ENCODE data around the gene HAUS8. TPM values are rescaled to one million over a fixed set of nuclear protein-coding genes. Genes with fewer than 3 reads are reported as not detected.

Gene HAUS8
- polyA plus RNA-seq, 1 donor from 2014 or later: 3.6 TPM

DNA sequence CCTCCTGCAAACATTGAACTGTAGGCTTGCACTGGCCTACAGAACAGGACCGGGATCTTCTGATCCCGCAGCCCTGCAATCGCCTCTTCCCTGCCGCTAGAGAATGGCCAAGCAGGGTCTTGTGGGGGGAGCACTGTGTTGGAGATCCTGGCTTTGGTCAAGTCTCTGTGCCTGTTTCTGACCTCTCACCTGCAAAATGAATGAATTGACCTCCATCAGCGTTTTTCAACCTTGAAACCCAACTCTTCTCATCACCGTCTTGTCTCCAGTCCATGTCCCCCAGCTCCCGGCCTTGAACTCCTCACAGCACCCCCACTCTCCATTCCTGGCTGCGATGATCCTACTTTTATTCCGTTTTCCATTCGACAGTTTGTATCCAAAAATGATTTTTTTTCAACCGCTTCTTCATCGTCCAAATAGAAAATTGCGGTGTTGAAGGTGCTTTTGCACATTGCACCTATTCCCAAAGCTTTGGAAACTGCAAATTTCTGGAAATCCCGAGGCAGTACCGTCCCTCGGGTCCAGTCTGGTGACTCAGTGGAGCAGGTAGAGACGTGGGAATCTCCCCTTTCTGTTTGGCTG, 2.3 kb upstream of the HAUS8 start:
- Histone ChIP-seq H3K27ac (ENCODE audit: low read length) (no peak overlapping the region), H3K79me2 (replicated peaks; ENCODE audit: insufficient read depth, low read length) (peaks cover 40% of the 10 kb centered on the region), H4K20me1 (ENCODE audit: insufficient read depth) (no peaks in the 10 kb centered on the region), H3K36me3 (ENCODE audit: insufficient read depth, low read length) (no peaks in the 10 kb centered on the region), H3K27me3 (ENCODE audit: insufficient read depth, low read depth, low read length) (no peaks in the 10 kb centered on the region), H3K4me3 (ENCODE audit: low read length) (peak overlapping the region; percentile 94), H2AFZ (ENCODE audit: low read depth, low read length) (no peak overlapping the region), H3F3A (ENCODE audit: insufficient read depth, low read length, poor library complexity, severe bottlenecking) (no peaks in the 10 kb centered on the region), H3K9me3 (ENCODE audit: low read length) (no peaks in the 10 kb centered on the region), H3K9ac (ENCODE audit: low read length) (no peak overlapping the region), H3K9me2 (ENCODE audit: insufficient read depth, low read length) (no peaks in the 10 kb centered on the region), H3K4me2 (ENCODE audit: low read length) (no peak overlapping the region)
- no peak for TF ChIP-seq RAD21 (conservative IDR thresholded peaks at IDR 0.05)
- TF ChIP-seq, protein P1, sequence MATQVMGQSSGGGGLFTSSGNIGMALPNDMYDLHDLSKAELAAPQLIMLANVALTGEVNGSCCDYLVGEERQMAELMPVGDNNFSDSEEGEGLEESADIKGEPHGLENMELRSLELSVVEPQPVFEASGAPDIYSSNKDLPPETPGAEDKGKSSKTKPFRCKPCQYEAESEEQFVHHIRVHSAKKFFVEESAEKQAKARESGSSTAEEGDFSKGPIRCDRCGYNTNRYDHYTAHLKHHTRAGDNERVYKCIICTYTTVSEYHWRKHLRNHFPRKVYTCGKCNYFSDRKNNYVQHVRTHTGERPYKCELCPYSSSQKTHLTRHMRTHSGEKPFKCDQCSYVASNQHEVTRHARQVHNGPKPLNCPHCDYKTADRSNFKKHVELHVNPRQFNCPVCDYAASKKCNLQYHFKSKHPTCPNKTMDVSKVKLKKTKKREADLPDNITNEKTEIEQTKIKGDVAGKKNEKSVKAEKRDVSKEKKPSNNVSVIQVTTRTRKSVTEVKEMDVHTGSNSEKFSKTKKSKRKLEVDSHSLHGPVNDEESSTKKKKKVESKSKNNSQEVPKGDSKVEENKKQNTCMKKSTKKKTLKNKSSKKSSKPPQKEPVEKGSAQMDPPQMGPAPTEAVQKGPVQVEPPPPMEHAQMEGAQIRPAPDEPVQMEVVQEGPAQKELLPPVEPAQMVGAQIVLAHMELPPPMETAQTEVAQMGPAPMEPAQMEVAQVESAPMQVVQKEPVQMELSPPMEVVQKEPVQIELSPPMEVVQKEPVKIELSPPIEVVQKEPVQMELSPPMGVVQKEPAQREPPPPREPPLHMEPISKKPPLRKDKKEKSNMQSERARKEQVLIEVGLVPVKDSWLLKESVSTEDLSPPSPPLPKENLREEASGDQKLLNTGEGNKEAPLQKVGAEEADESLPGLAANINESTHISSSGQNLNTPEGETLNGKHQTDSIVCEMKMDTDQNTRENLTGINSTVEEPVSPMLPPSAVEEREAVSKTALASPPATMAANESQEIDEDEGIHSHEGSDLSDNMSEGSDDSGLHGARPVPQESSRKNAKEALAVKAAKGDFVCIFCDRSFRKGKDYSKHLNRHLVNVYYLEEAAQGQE (IDR thresholded peaks at IDR 0.05; ENCODE audit: borderline replicate concordance): no peak
- no peak for TF ChIP-seq SMC3 (conservative IDR thresholded peaks at IDR 0.05; ENCODE audit: poor library complexity)
- TF ChIP-seq MXI1 (conservative IDR thresholded peaks at IDR 0.05; ENCODE audit: poor library complexity, severe bottlenecking): no peak
- TF ChIP-seq POLR2AphosphoS5 (IDR thresholded peaks at IDR 0.05): no peak
- TF ChIP-seq, protein P2, sequence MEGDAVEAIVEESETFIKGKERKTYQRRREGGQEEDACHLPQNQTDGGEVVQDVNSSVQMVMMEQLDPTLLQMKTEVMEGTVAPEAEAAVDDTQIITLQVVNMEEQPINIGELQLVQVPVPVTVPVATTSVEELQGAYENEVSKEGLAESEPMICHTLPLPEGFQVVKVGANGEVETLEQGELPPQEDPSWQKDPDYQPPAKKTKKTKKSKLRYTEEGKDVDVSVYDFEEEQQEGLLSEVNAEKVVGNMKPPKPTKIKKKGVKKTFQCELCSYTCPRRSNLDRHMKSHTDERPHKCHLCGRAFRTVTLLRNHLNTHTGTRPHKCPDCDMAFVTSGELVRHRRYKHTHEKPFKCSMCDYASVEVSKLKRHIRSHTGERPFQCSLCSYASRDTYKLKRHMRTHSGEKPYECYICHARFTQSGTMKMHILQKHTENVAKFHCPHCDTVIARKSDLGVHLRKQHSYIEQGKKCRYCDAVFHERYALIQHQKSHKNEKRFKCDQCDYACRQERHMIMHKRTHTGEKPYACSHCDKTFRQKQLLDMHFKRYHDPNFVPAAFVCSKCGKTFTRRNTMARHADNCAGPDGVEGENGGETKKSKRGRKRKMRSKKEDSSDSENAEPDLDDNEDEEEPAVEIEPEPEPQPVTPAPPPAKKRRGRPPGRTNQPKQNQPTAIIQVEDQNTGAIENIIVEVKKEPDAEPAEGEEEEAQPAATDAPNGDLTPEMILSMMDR (IDR thresholded peaks at IDR 0.05; ENCODE audit: poor library complexity, severe bottlenecking): no peak
- TF ChIP-seq TAF1 (IDR thresholded peaks at IDR 0.05; ENCODE audit: low read depth): no peak
- no peak for TF ChIP-seq EZH2 (IDR thresholded peaks at IDR 0.05; ENCODE audit: borderline replicate concordance, insufficient read depth, low read length, poor library complexity, severe bottlenecking)
- TF ChIP-seq EP300 (conservative IDR thresholded peaks at IDR 0.05; ENCODE audit: poor library complexity, severe bottlenecking): no peak

DNA sequence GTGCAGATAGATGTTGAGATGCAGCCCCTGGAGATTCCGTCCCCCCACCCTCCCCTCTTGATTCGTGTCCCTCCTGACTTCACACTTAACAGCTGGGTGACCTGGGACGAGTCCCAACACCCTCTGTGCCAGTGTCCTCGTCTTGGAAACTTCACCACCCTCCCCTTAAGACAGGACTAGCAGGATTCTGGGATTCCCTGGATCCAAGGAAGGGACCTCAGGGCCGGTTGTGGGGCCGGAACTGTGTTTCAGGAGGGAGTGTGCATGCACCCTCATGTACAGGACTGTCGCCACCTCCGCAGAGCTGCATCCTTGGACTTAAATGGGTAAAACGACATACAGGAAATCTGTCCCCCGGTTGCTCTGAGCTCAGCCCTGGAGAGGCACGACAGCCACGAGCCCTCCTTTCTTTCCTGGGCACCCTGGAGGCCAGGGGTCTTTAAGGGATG, 1.3 kb upstream of the HAUS8 start:
- H3K36me3 ChIP-seq (ENCODE audit: insufficient read depth, low read length): no peaks in the 10 kb centered on the region
- peak overlapping the region; percentile 70 for H3K27ac ChIP-seq (ENCODE audit: low read length)
- no peaks in the 10 kb centered on the region for H3F3A ChIP-seq (ENCODE audit: insufficient read depth, low read length, poor library complexity, severe bottlenecking)
- no peaks in the 10 kb centered on the region for H4K20me1 ChIP-seq (ENCODE audit: insufficient read depth)
- peaks cover 40% of the 10 kb centered on the region for H3K79me2 ChIP-seq (replicated peaks; ENCODE audit: insufficient read depth, low read length)
- TF ChIP-seq, protein P1 (IDR thresholded peaks at IDR 0.05; ENCODE audit: borderline replicate concordance): no peak
- TF ChIP-seq POLR2AphosphoS5 (IDR thresholded peaks at IDR 0.05): no peak
- no peak for TF ChIP-seq EZH2 (IDR thresholded peaks at IDR 0.05; ENCODE audit: borderline replicate concordance, insufficient read depth, low read length, poor library complexity, severe bottlenecking)
- TF ChIP-seq MXI1 (conservative IDR thresholded peaks at IDR 0.05; ENCODE audit: poor library complexity, severe bottlenecking): no peak
- no peak for TF ChIP-seq TAF1 (IDR thresholded peaks at IDR 0.05; ENCODE audit: low read depth)
- no peak for TF ChIP-seq SMC3 (conservative IDR thresholded peaks at IDR 0.05; ENCODE audit: poor library complexity)
- no peak for TF ChIP-seq RAD21 (conservative IDR thresholded peaks at IDR 0.05)
- no peak for TF ChIP-seq EP300 (conservative IDR thresholded peaks at IDR 0.05; ENCODE audit: poor library complexity, severe bottlenecking)
- TF ChIP-seq, protein P2 (IDR thresholded peaks at IDR 0.05; ENCODE audit: poor library complexity, severe bottlenecking): no peak
- H3K27me3 ChIP-seq (ENCODE audit: insufficient read depth, low read depth, low read length): no peaks in the 10 kb centered on the region
- peak overlapping the region; percentile 55 for H3K4me2 ChIP-seq (ENCODE audit: low read length)
- H3K9ac ChIP-seq (ENCODE audit: low read length): peak overlapping the region; percentile 75
- peak overlapping the region; percentile 65 for H2AFZ ChIP-seq (ENCODE audit: low read depth, low read length)
- H3K9me2 ChIP-seq (ENCODE audit: insufficient read depth, low read length): no peaks in the 10 kb centered on the region
- no peaks in the 10 kb centered on the region for H3K9me3 ChIP-seq (ENCODE audit: low read length)
- peak overlapping the region; percentile 94 for H3K4me3 ChIP-seq (ENCODE audit: low read length)

All from neural cell (in vitro differentiated cells).